ENCODE data around the gene ATP5PF. TPM values are rescaled to one million over a fixed set of nuclear protein-coding genes. Genes with fewer than 3 reads are reported as not detected.

Gene ATP5PF
- total RNA-seq, 1 experiment from 2014 or later, result 185 TPM

DNA sequence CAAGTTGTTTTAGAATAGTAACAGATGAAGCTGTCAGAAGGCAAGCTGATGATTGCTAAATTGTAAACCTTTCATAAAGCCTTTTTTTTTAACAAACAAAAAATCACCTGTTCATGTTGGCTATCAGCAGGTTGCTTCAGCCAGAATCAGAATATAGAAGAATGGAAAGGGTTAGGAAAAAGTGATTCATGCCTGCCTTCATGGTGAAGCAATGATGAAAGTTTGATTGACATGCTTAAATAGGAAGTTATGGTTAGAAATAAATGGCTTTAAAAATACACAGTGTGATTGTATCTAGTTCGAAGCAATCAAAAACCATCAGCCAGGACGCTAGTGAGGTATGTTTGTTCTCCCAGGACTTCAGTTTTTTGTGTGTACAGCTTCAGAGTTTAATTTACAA lies 38.0 kb upstream of the ATP5PF start:
- no peak for DNase-seq (ENCODE audit: low spot score)
- TF ChIP-seq, protein P1, sequence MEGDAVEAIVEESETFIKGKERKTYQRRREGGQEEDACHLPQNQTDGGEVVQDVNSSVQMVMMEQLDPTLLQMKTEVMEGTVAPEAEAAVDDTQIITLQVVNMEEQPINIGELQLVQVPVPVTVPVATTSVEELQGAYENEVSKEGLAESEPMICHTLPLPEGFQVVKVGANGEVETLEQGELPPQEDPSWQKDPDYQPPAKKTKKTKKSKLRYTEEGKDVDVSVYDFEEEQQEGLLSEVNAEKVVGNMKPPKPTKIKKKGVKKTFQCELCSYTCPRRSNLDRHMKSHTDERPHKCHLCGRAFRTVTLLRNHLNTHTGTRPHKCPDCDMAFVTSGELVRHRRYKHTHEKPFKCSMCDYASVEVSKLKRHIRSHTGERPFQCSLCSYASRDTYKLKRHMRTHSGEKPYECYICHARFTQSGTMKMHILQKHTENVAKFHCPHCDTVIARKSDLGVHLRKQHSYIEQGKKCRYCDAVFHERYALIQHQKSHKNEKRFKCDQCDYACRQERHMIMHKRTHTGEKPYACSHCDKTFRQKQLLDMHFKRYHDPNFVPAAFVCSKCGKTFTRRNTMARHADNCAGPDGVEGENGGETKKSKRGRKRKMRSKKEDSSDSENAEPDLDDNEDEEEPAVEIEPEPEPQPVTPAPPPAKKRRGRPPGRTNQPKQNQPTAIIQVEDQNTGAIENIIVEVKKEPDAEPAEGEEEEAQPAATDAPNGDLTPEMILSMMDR (conservative IDR thresholded peaks at IDR 0.05; ENCODE audit: low read depth, low read length), result no peak
- no peak for TF ChIP-seq EZH2 (IDR thresholded peaks at IDR 0.05; ENCODE audit: borderline replicate concordance, low read depth, low read length, poor library complexity, severe bottlenecking)
- H3K4me1 ChIP-seq (ENCODE audit: insufficient read depth, low read length, poor library complexity, severe bottlenecking), result no peaks in the 10 kb centered on the region
- no peak overlapping the region for H3K4me3 ChIP-seq (ENCODE audit: low read depth, low read length, poor library complexity, severe bottlenecking)
- ChIA-PET POLR2A (ENCODE audit: low non-redundant PET) (no interaction called here), CTCF (no interaction called here)
- no peaks in the 10 kb centered on the region for H3K9me3 ChIP-seq (ENCODE audit: low read depth, low read length, poor library complexity, severe bottlenecking)
- H3K36me3 ChIP-seq (ENCODE audit: insufficient read depth, low read length, poor library complexity, severe bottlenecking), result no peaks in the 10 kb centered on the region
- no peak overlapping the region for H3K27ac ChIP-seq (ENCODE audit: low read depth, low read length, poor library complexity, severe bottlenecking)
- no peaks in the 10 kb centered on the region for H3K27me3 ChIP-seq (replicated peaks; ENCODE audit: insufficient read depth, low read depth, low read length, poor library complexity)
- intact Hi-C loops (cut with micrococcal nuclease; ENCODE audit: unreplicated experiment), result no loop called here
- BruUV-seq (replicated peaks), result no TSS peak

DNA sequence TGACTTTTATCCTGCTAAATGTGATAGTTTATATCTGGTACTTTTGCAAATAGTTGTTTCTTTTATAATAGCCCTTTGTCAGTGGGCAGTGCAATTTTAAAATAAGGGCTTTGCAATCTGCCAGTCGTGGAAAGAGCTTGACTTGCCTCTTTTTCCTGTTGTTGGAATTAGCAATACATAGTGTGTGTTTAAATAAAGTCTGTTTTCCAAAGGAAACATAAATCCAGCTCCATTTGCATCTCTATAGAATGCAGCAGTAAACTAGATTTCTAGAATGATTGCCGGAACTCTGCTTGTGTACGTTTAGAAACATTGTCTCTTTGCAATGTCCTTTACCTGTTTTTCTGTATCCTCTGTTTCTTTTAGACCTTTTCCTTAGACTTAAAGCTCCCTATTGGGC lies 33.2 kb upstream of the ATP5PF start:
- intact Hi-C loops (cut with micrococcal nuclease; ENCODE audit: unreplicated experiment), result no loop called here
- Histone ChIP-seq H3K4me3 (ENCODE audit: low read depth, low read length, poor library complexity, severe bottlenecking) (no peak overlapping the region), H3K4me1 (ENCODE audit: insufficient read depth, low read length, poor library complexity, severe bottlenecking) (no peaks in the 10 kb centered on the region), H3K36me3 (ENCODE audit: insufficient read depth, low read length, poor library complexity, severe bottlenecking) (peaks cover 32% of the 10 kb centered on the region), H3K27ac (ENCODE audit: low read depth, low read length, poor library complexity, severe bottlenecking) (no peak overlapping the region), H3K27me3 (replicated peaks; ENCODE audit: insufficient read depth, low read depth, low read length, poor library complexity) (no peaks in the 10 kb centered on the region), H3K9me3 (ENCODE audit: low read depth, low read length, poor library complexity, severe bottlenecking) (no peaks in the 10 kb centered on the region)
- DNase-seq (ENCODE audit: low spot score), result no peak
- POLR2A ChIA-PET (ENCODE audit: low non-redundant PET), result no interaction called here
- no peak for TF ChIP-seq EZH2 (IDR thresholded peaks at IDR 0.05; ENCODE audit: borderline replicate concordance, low read depth, low read length, poor library complexity, severe bottlenecking)
- TF ChIP-seq, protein P1 (conservative IDR thresholded peaks at IDR 0.05; ENCODE audit: low read depth, low read length), result no peak
- BruUV-seq (replicated peaks), result no TSS peak
- CTCF ChIA-PET, result no interaction called here

DNA sequence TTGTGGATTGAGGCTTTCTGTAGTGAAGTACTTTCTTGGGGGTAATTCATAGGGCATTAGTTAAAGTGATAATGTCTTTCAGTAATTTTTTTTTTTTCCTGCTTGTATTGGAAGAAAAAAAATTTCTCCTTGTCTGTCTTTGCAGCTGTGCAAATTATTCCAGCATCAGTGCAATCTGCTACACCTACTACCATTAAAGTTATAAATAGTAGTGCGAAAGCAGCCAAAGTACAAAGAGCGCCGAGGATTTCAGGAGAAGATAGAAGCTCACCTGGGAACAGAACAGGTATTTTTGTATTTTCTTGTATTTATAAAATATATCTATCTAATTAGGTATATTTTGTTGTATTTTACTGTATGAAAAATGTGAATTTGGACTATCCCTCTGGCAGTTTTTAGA lies 29.4 kb upstream of the ATP5PF start:
- Histone ChIP-seq H3K36me3 (ENCODE audit: insufficient read depth, low read length, poor library complexity, severe bottlenecking) (peaks cover 42% of the 10 kb centered on the region), H3K4me3 (ENCODE audit: low read depth, low read length, poor library complexity, severe bottlenecking) (no peak overlapping the region), H3K27me3 (replicated peaks; ENCODE audit: insufficient read depth, low read depth, low read length, poor library complexity) (no peaks in the 10 kb centered on the region), H3K9me3 (ENCODE audit: low read depth, low read length, poor library complexity, severe bottlenecking) (no peaks in the 10 kb centered on the region), H3K4me1 (ENCODE audit: insufficient read depth, low read length, poor library complexity, severe bottlenecking) (no peaks in the 10 kb centered on the region), H3K27ac (ENCODE audit: low read depth, low read length, poor library complexity, severe bottlenecking) (no peak overlapping the region)
- intact Hi-C loops (cut with micrococcal nuclease; ENCODE audit: unreplicated experiment), result no loop called here
- no TSS peak for BruUV-seq (replicated peaks)
- POLR2A ChIA-PET (ENCODE audit: low non-redundant PET), result no interaction called here
- CTCF ChIA-PET, result no interaction called here
- no peak for TF ChIP-seq EZH2 (IDR thresholded peaks at IDR 0.05; ENCODE audit: borderline replicate concordance, low read depth, low read length, poor library complexity, severe bottlenecking)
- TF ChIP-seq, protein P1 (conservative IDR thresholded peaks at IDR 0.05; ENCODE audit: low read depth, low read length), result no peak
- no peak for DNase-seq (ENCODE audit: low spot score)
